Activated CD4-positive, alpha-beta T cell treated with anti-CD3 and anti-CD28 coated beads, Interleukin-2, amount 10 ng/mL, durations not matched to agents 24 days and 14 days (primary cell): ENCODE measurements around the gene KRTAP12-4. TPM values are rescaled to one million over a fixed set of nuclear protein-coding genes. Genes with fewer than 3 reads are reported as not detected.
"Not testable (repeated sequence)": the region's sequence is repeated elsewhere in the genome, so short reads cannot be mapped to it uniquely, and the experiment has no call there.

Experiments used
- DNase-seq: peaks from one replicate; pipeline ENCODE4 v3.0.0; 2022
- H3K27ac Mint-ChIP-seq: one replicate; pipeline ENCODE4 v1.8.0; 2022; ENCODE audit warnings: mild to moderate bottlenecking, mixed read lengths
- H3K27me3 Mint-ChIP-seq: one replicate; pipeline ENCODE4 v1.8.0; 2022; ENCODE audit warnings: mixed read lengths
- H3K36me3 Mint-ChIP-seq: one replicate; pipeline ENCODE4 v1.8.0; 2022; ENCODE audit warnings: low read depth, mild to moderate bottlenecking, mixed read lengths
- H3K4me1 Mint-ChIP-seq: one replicate; pipeline ENCODE4 v1.8.0; 2021; ENCODE audit warnings: mixed read lengths
- H3K4me3 Mint-ChIP-seq: one replicate; pipeline ENCODE4 v1.8.0; 2022; ENCODE audit warnings: mild to moderate bottlenecking, moderate library complexity, mixed read lengths
- H3K9me3 Mint-ChIP-seq: one replicate; pipeline ENCODE4 v1.8.0; 2021; ENCODE audit warnings: mixed read lengths
- intact Hi-C: fragments of 100-400 bp; cut with micrococcal nuclease; formaldehyde crosslinking; loops from one replicate; pipeline ENCODE4 v1.15.1; 2023
- total RNA-seq: library from RNA; stranded (reverse); gene quantifications from 2 replicates; pipeline ENCODE4 v1.2.3, GENCODE V29; 2022

KRTAP12-4 gene
- total RNA-seq, 1 donor from 2014 or later, result not detected

- no peak overlapping the region for H3K4me3 Mint-ChIP-seq
- no peak overlapping the region for H3K27ac Mint-ChIP-seq
- H3K9me3 Mint-ChIP-seq, result peaks cover 5% of the 10 kb centered on the region
- intact Hi-C loops, result no loop called here
- peaks cover 52% of the 10 kb centered on the region for H3K27me3 Mint-ChIP-seq
- DNase-seq, result no peak
- H3K4me1 Mint-ChIP-seq, result peaks cover 2% of the 10 kb centered on the region
- no peaks in the 10 kb centered on the region for H3K36me3 Mint-ChIP-seq
Measured at GRCh38 chr21:44695641-44696040, 41.2 kb upstream of the KRTAP12-4 start.

- peaks cover 5% of the 10 kb centered on the region for H3K9me3 Mint-ChIP-seq
Measured at GRCh38 chr21:44695184-44695583, 40.7 kb upstream of the KRTAP12-4 start.

GRCh38 chr21:44694776-44695175, 40.3 kb upstream of the KRTAP12-4 start:
- Mint-ChIP-seq H3K27me3 (peaks cover 57% of the 10 kb centered on the region), H3K36me3 (no peaks in the 10 kb centered on the region), H3K27ac (no peak overlapping the region), H3K9me3 (peaks cover 5% of the 10 kb centered on the region), H3K4me3 (no peak overlapping the region), H3K4me1 (peaks cover 2% of the 10 kb centered on the region)
- no peak for DNase-seq
- intact Hi-C loops, result no loop called here

More at GRCh38 chr21:44695184-44695583, 40.7 kb upstream of the KRTAP12-4 start:
- Mint-ChIP-seq H3K4me3 (no peak overlapping the region), H3K27ac (no peak overlapping the region), H3K4me1 (peaks cover 2% of the 10 kb centered on the region), H3K36me3 (no peaks in the 10 kb centered on the region), H3K27me3 (peaks cover 55% of the 10 kb centered on the region)
- DNase-seq, result no peak
- intact Hi-C loops, result no loop called here

- Mint-ChIP-seq H3K4me1 (peaks cover 2% of the 10 kb centered on the region), H3K27me3 (peaks cover 43% of the 10 kb centered on the region)
Measured at GRCh38 chr21:44692798-44693512, 38.5 kb upstream of the KRTAP12-4 start.

GRCh38 chr21:44691686-44692085, 37.2 kb upstream of the KRTAP12-4 start:
- H3K27me3 Mint-ChIP-seq, result peaks cover 33% of the 10 kb centered on the region
- H3K27ac Mint-ChIP-seq, result no peak overlapping the region
- no peak overlapping the region for H3K4me3 Mint-ChIP-seq
- H3K9me3 Mint-ChIP-seq, result peaks cover 5% of the 10 kb centered on the region
- DNase-seq, result no peak
- peaks cover 3% of the 10 kb centered on the region for H3K4me1 Mint-ChIP-seq
- no peaks in the 10 kb centered on the region for H3K36me3 Mint-ChIP-seq
- intact Hi-C loops, result no loop called here

More at GRCh38 chr21:44692798-44693512, 38.5 kb upstream of the KRTAP12-4 start:
- no peak for DNase-seq
- Mint-ChIP-seq H3K27ac (peak overlapping the region; percentile 50), H3K36me3 (no peaks in the 10 kb centered on the region), H3K4me3 (no peak overlapping the region), H3K9me3 (peaks cover 5% of the 10 kb centered on the region)
- intact Hi-C loops, result no loop called here

- DNase-seq, H3K27ac Mint-ChIP-seq, H3K9me3 Mint-ChIP-seq, intact Hi-C loops, H3K36me3 Mint-ChIP-seq, H3K4me3 Mint-ChIP-seq: not testable (repeated sequence)
- Mint-ChIP-seq H3K4me1 (peaks cover 11% of the 10 kb centered on the region), H3K27me3 (peaks cover 26% of the 10 kb centered on the region)
Measured at GRCh38 chr21:44689740-44690139, 35.3 kb upstream of the KRTAP12-4 start.

GRCh38 chr21:44687671-44688070, 33.2 kb upstream of the KRTAP12-4 start:
- intact Hi-C loops, result no loop called here
- no peaks in the 10 kb centered on the region for H3K36me3 Mint-ChIP-seq
- H3K27me3 Mint-ChIP-seq, result peaks cover 22% of the 10 kb centered on the region
- DNase-seq, result no peak
- no peak overlapping the region for H3K4me3 Mint-ChIP-seq
- no peaks in the 10 kb centered on the region for H3K9me3 Mint-ChIP-seq
- no peak overlapping the region for H3K27ac Mint-ChIP-seq
- H3K4me1 Mint-ChIP-seq, result peaks cover 11% of the 10 kb centered on the region

- H3K27ac Mint-ChIP-seq, result no peak overlapping the region
- no peaks in the 10 kb centered on the region for H3K9me3 Mint-ChIP-seq
- peaks cover 21% of the 10 kb centered on the region for H3K27me3 Mint-ChIP-seq
- intact Hi-C loops, result no loop called here
- no peak overlapping the region for H3K4me3 Mint-ChIP-seq
- peaks cover 11% of the 10 kb centered on the region for H3K4me1 Mint-ChIP-seq
- DNase-seq, result no peak
- no peaks in the 10 kb centered on the region for H3K36me3 Mint-ChIP-seq
Measured at GRCh38 chr21:44686843-44687561, 32.5 kb upstream of the KRTAP12-4 start.

- H3K27me3 Mint-ChIP-seq, result peaks cover 16% of the 10 kb centered on the region
- peaks cover 8% of the 10 kb centered on the region for H3K4me1 Mint-ChIP-seq
- DNase-seq, result no peak
- intact Hi-C loops, result no loop called here
- no peaks in the 10 kb centered on the region for H3K36me3 Mint-ChIP-seq
- no peak overlapping the region for H3K4me3 Mint-ChIP-seq
- H3K27ac Mint-ChIP-seq, result peak overlapping the region; percentile 14
- H3K9me3 Mint-ChIP-seq, result no peaks in the 10 kb centered on the region
Measured at GRCh38 chr21:44686000-44686781, 31.7 kb upstream of the KRTAP12-4 start.

GRCh38 chr21:44685050-44685449, 30.6 kb upstream of the KRTAP12-4 start:
- H3K36me3 Mint-ChIP-seq, intact Hi-C loops, DNase-seq, H3K4me1 Mint-ChIP-seq, H3K4me3 Mint-ChIP-seq, H3K9me3 Mint-ChIP-seq, H3K27ac Mint-ChIP-seq: not testable (repeated sequence)
- peaks cover 18% of the 10 kb centered on the region for H3K27me3 Mint-ChIP-seq

- peaks cover under 1% of the 10 kb centered on the region for H3K9me3 Mint-ChIP-seq
- H3K27me3 Mint-ChIP-seq, result peaks cover 18% of the 10 kb centered on the region
- no peaks in the 10 kb centered on the region for H3K36me3 Mint-ChIP-seq
- DNase-seq, result no peak
- intact Hi-C loops, result no loop called here
- no peak overlapping the region for H3K4me3 Mint-ChIP-seq
- no peak overlapping the region for H3K27ac Mint-ChIP-seq
- H3K4me1 Mint-ChIP-seq, result peaks cover 8% of the 10 kb centered on the region
Measured at GRCh38 chr21:44684483-44684882, 30.0 kb upstream of the KRTAP12-4 start.

GRCh38 chr21:44684077-44684476, 29.6 kb upstream of the KRTAP12-4 start:
- intact Hi-C loops, result no loop called here
- H3K27ac Mint-ChIP-seq, result no peak overlapping the region

GRCh38 chr21:44682580-44683151, 28.2 kb upstream of the KRTAP12-4 start:
- H3K36me3 Mint-ChIP-seq, result no peaks in the 10 kb centered on the region
- peaks cover 8% of the 10 kb centered on the region for H3K4me1 Mint-ChIP-seq
- H3K9me3 Mint-ChIP-seq, result peaks cover 4% of the 10 kb centered on the region
- no peak overlapping the region for H3K4me3 Mint-ChIP-seq
- H3K27me3 Mint-ChIP-seq, result peaks cover 18% of the 10 kb centered on the region
- DNase-seq, result no peak
- no peak overlapping the region for H3K27ac Mint-ChIP-seq
- intact Hi-C loops, result no loop called here

More at GRCh38 chr21:44684077-44684476, 29.6 kb upstream of the KRTAP12-4 start:
- H3K4me1 Mint-ChIP-seq, result peaks cover 8% of the 10 kb centered on the region
- H3K9me3 Mint-ChIP-seq, result peaks cover 4% of the 10 kb centered on the region
- DNase-seq, result no peak
- no peaks in the 10 kb centered on the region for H3K36me3 Mint-ChIP-seq
- peaks cover 18% of the 10 kb centered on the region for H3K27me3 Mint-ChIP-seq
- H3K4me3 Mint-ChIP-seq, result no peak overlapping the region
